K562 (cell line): ENCODE results near the gene TMEM163. TPM values are rescaled to one million over a fixed set of nuclear protein-coding genes. Genes with fewer than 3 reads are reported as not detected.
A peak's percentile ranks its signal among the peaks of the same experiment; 100 is the strongest.

Experiments used
- ETV5 ChIP-seq: sonication (generic); formaldehyde crosslinking; IDR thresholded peaks from 2 replicates; pipeline ENCODE4 v1.4.0; 2020; ENCODE audit warnings: low read depth, mild to moderate bottlenecking, missing genetic modification reagents
- FOSL1 ChIP-seq: fragments of 200-800 bp; sonication (Bioruptor generic); conservative IDR thresholded peaks from 2 replicates; pipeline ENCODE4 v1.6.1; 2016; ENCODE audit warnings: missing genetic modification characterization, missing compliant biosample characterization
- HDAC2 ChIP-seq: fragments of 450-650 bp; IDR thresholded peaks from 2 replicates; pipeline ENCODE4 v1.6.1; 2016; ENCODE audit warnings: mild to moderate bottlenecking
- MAFK ChIP-seq: IDR thresholded peaks from 2 replicates; pipeline ENCODE4 v1.6.1; 2011; ENCODE audit warnings: low read length, improper control_type of control experiment
- MYBL2 ChIP-seq, 2 experiments: fragments of 450-650 bp in 1 of 2; sonication (generic) in 1 of 2; formaldehyde crosslinking in 1 of 2; IDR thresholded peaks; 2 replicates each; pipeline versions ENCODE4 v1.6.1 to v1.8.1; 2017 to 2022; ENCODE audit warnings: borderline replicate concordance in 1 of 2, inconsistent platforms in 1 of 2, low read depth in 1 of 2, mild to moderate bottlenecking in 1 of 2, missing genetic modification reagents in 1 of 2, moderate library complexity in 1 of 2
- NR2C1 ChIP-seq, 2 experiments: fragments of 450-650 bp; IDR thresholded peaks; 2 replicates each; pipeline ENCODE4 v1.6.1; 2017; ENCODE audit warnings: mild to moderate bottlenecking in 2 of 2, antibody characterized with exemption in 1 of 2, inconsistent platforms in 1 of 2, missing compliant biosample characterization in 1 of 2, missing genetic modification characterization in 1 of 2
- RAD21 ChIP-seq, 2 experiments: fragments of 250-450 bp in 1 of 2; fragments of 450-650 bp in 1 of 2; sonication (Bioruptor Pico) in 1 of 2; formaldehyde crosslinking in 1 of 2; IDR thresholded peaks in 1 of 2; conservative IDR thresholded peaks in 1 of 2; 2 replicates each; pipeline versions ENCODE4 v1.4.0 to v1.8.0; 2020 to 2022; ENCODE audit warnings: mild to moderate bottlenecking in 2 of 2, moderate library complexity in 1 of 2
- SMARCE1 ChIP-seq: fragments of 450-650 bp; IDR thresholded peaks from 2 replicates; pipeline ENCODE4 v1.7.1; 2016; ENCODE audit warnings: mild to moderate bottlenecking
- SOX6 ChIP-seq: fragments of 450-650 bp; IDR thresholded peaks from 2 replicates; pipeline ENCODE4 v1.6.1; 2014; ENCODE audit warnings: mild to moderate bottlenecking
- ZBTB8A ChIP-seq: fragments of 450-650 bp; IDR thresholded peaks from 2 replicates; pipeline ENCODE4 v1.6.1; 2018; ENCODE audit warnings: mild to moderate bottlenecking, moderate library complexity; ENCODE audit not compliant: partially characterized antibody
- ZNF263 ChIP-seq: sonication (generic); formaldehyde crosslinking; IDR thresholded peaks from 2 replicates; pipeline ENCODE4 v1.8.0; 2022; ENCODE audit warnings: mild to moderate bottlenecking, missing genetic modification reagents, borderline replicate concordance
- ZNF57 ChIP-seq: fragments of 450-650 bp; formaldehyde crosslinking; IDR thresholded peaks from 2 replicates; pipeline ENCODE4 v1.4.0; 2020; ENCODE audit warnings: mild to moderate bottlenecking, moderate library complexity
- ZNF79 ChIP-seq: fragments of 250-450 bp; sonication (Bioruptor Pico); IDR thresholded peaks from 2 replicates; pipeline ENCODE4 v1.4.0; 2020; ENCODE audit warnings: low read depth, mild to moderate bottlenecking, moderate library complexity
- polyA plus RNA-seq, 8 experiments: library from polyadenylated mRNA; depleted of rRNA in 4 of 8; stranded (reverse) in 5 of 8; unstranded in 3 of 8; fragments of >200 nt; fragmentation: Nextera tagmentation in 2 of 8; fragmentation: Illumina TruSeq in 1 of 8; extraction: Ambion mirVana in 2 of 8; extraction: Trizol in 1 of 8; gene quantifications; 2 replicates each; pipeline versions ENCODE4 v1.2.1 to v1.2.3, GENCODE V29; 2011 to 2014; ENCODE audit warnings: inconsistent platforms in 1 of 8, missing spikeins in 1 of 8
- total RNA-seq, 7 experiments: library from RNA; depleted of rRNA in 6 of 7; stranded (reverse); fragments of >200 nt in 6 of 7; fragmentation: Illumina TruSeq in 2 of 7; extraction: Trizol in 2 of 7; gene quantifications; 2 replicates each; pipeline versions ENCODE4 v1.2.1 to v1.2.3, GENCODE V29; 2011 to 2021; ENCODE audit warnings: low replicate concordance in 1 of 7
- TF ChIP-seq, protein P1 (sequence below), 2 experiments: fragments of 250-450 bp in 1 of 2; fragments of 450-650 bp in 1 of 2; sonication (Bioruptor Pico) in 1 of 2; IDR thresholded peaks; 2 replicates each; pipeline versions ENCODE4 v1.6.1 to v1.8.0; 2016 to 2021; ENCODE audit warnings: mild to moderate bottlenecking in 2 of 2, moderate library complexity in 2 of 2, missing compliant biosample characterization in 1 of 2, missing genetic modification characterization in 1 of 2
- TF ChIP-seq, protein P2 (sequence below): fragments of 450-650 bp; IDR thresholded peaks from 2 replicates; pipeline ENCODE4 v1.6.1; 2016; ENCODE audit warnings: low read depth, mild to moderate bottlenecking, moderate library complexity
- TF ChIP-seq, protein P3 (sequence below), 2 experiments: fragments of 450-650 bp in 1 of 2; sonication (generic) in 1 of 2; formaldehyde crosslinking in 1 of 2; IDR thresholded peaks in 1 of 2; conservative IDR thresholded peaks in 1 of 2; 2 replicates each; pipeline versions ENCODE4 v1.6.1 to v1.8.1; 2016 to 2023; ENCODE audit warnings: mild to moderate bottlenecking in 2 of 2, moderate library complexity in 2 of 2, inconsistent platforms in 1 of 2, missing genetic modification reagents in 1 of 2
- TF ChIP-seq, protein P4 (sequence below), 2 experiments: fragments of 450-650 bp; IDR thresholded peaks; 2 replicates each; pipeline ENCODE4 v1.6.1; 2018; ENCODE audit warnings: mild to moderate bottlenecking in 2 of 2, low read depth in 1 of 2; ENCODE audit not compliant: partially characterized antibody in 2 of 2
- TF ChIP-seq, protein P5 (sequence below): fragments of 200-800 bp; sonication (Bioruptor generic); IDR thresholded peaks from 2 replicates; pipeline ENCODE4 v1.6.1; 2017; ENCODE audit warnings: missing genetic modification characterization, missing compliant biosample characterization

Gene TMEM163
- total and polyA plus RNA-seq, 9 of the 15 experiments (the other 6 are each of a cell fraction or from before 2014, with no cell fraction given), result 0.04 to 0.68 (median 0.16) TPM; not detected in 3

DNA sequence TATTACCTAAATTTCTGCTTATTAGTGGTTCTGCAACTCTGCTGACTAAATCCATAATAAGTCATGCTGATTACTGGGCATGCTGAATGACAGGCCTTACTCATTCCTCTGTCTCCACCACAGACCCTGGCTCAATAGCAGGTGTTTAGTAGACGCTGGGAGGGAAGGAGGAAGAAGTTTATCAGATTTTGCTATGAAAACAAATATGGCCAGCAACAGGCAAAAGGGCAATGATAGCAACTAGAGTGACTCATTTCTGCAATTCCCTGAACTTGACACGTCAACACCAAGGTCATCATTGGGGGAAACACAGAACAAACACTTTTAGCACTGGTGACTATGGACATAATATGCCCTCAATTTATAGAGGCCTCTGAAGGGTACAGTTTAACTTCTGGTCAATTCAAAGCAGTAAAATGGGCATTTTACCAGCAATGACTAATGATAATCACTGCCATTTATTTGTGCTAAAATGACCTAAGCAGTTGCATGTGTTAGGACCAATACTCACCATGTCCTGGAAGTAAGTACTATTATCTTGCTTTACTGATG, 35.2 kb downstream of the TMEM163 start (continued):
- TF ChIP-seq MYBL2 (IDR thresholded peaks at IDR 0.05; ENCODE audit: low read depth) (no peak), MYBL2 (CRISPR knock-in tag; IDR thresholded peaks at IDR 0.05; ENCODE audit: borderline replicate concordance) (no peak), SMARCE1 (peak; percentile 85; the same call in 1 of the 2 replicates), ZNF79 (CRISPR knock-in tag) (no peak), MAFK (peak; percentile 65), HDAC2 (peak; percentile 32; the same call in 1 of the 2 replicates), SOX6 (peak; percentile 70), ETV5 (CRISPR knock-in tag) (0 out of 2 replicates have a peak, but pooled peaks have one; percentile 31), ZBTB8A (no peak), ZNF263 (CRISPR knock-in tag) (peak; percentile 22; the same call in 1 of the 2 replicates), RAD21 (CRISPR knock-in tag; conservative IDR thresholded peaks at IDR 0.05 in 1 of 2, IDR thresholded peaks at IDR 0.05 in 1 of 2) (peak in 1 of 2 experiments; percentile 23; a peak in 1 of 4 replicates), FOSL1 (tag) (peak; percentile 100), ZNF57 (CRISPR knock-in tag) (no peak), NR2C1 (IDR thresholded peaks at IDR 0.05) (no peak; the same call in 1 of the 2 replicates), NR2C1 (tag; IDR thresholded peaks at IDR 0.05) (peak; percentile 87)
- TF ChIP-seq, protein P1, sequence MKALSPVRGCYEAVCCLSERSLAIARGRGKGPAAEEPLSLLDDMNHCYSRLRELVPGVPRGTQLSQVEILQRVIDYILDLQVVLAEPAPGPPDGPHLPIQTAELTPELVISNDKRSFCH (CRISPR knock-in tag; IDR thresholded peaks at IDR 0.05), result no peak
- TF ChIP-seq, protein P1 (tag; IDR thresholded peaks at IDR 0.05), result peak; percentile 88
- TF ChIP-seq, protein P2, sequence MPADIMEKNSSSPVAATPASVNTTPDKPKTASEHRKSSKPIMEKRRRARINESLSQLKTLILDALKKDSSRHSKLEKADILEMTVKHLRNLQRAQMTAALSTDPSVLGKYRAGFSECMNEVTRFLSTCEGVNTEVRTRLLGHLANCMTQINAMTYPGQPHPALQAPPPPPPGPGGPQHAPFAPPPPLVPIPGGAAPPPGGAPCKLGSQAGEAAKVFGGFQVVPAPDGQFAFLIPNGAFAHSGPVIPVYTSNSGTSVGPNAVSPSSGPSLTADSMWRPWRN, result peak; percentile 70
- TF ChIP-seq, protein P3, sequence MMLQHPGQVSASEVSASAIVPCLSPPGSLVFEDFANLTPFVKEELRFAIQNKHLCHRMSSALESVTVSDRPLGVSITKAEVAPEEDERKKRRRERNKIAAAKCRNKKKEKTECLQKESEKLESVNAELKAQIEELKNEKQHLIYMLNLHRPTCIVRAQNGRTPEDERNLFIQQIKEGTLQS (IDR thresholded peaks at IDR 0.05), result peak; percentile 92
- TF ChIP-seq, protein P3 (CRISPR knock-in tag; conservative IDR thresholded peaks at IDR 0.05), result peak; percentile 92
- TF ChIP-seq, protein P4, sequence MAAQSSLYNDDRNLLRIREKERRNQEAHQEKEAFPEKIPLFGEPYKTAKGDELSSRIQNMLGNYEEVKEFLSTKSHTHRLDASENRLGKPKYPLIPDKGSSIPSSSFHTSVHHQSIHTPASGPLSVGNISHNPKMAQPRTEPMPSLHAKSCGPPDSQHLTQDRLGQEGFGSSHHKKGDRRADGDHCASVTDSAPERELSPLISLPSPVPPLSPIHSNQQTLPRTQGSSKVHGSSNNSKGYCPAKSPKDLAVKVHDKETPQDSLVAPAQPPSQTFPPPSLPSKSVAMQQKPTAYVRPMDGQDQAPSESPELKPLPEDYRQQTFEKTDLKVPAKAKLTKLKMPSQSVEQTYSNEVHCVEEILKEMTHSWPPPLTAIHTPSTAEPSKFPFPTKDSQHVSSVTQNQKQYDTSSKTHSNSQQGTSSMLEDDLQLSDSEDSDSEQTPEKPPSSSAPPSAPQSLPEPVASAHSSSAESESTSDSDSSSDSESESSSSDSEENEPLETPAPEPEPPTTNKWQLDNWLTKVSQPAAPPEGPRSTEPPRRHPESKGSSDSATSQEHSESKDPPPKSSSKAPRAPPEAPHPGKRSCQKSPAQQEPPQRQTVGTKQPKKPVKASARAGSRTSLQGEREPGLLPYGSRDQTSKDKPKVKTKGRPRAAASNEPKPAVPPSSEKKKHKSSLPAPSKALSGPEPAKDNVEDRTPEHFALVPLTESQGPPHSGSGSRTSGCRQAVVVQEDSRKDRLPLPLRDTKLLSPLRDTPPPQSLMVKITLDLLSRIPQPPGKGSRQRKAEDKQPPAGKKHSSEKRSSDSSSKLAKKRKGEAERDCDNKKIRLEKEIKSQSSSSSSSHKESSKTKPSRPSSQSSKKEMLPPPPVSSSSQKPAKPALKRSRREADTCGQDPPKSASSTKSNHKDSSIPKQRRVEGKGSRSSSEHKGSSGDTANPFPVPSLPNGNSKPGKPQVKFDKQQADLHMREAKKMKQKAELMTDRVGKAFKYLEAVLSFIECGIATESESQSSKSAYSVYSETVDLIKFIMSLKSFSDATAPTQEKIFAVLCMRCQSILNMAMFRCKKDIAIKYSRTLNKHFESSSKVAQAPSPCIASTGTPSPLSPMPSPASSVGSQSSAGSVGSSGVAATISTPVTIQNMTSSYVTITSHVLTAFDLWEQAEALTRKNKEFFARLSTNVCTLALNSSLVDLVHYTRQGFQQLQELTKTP (IDR thresholded peaks at IDR 0.05; ENCODE audit: low read depth in 1 of 2, partially characterized antibody in 2 of 2), result peak; percentile 29 to 87
- TF ChIP-seq, protein P5, sequence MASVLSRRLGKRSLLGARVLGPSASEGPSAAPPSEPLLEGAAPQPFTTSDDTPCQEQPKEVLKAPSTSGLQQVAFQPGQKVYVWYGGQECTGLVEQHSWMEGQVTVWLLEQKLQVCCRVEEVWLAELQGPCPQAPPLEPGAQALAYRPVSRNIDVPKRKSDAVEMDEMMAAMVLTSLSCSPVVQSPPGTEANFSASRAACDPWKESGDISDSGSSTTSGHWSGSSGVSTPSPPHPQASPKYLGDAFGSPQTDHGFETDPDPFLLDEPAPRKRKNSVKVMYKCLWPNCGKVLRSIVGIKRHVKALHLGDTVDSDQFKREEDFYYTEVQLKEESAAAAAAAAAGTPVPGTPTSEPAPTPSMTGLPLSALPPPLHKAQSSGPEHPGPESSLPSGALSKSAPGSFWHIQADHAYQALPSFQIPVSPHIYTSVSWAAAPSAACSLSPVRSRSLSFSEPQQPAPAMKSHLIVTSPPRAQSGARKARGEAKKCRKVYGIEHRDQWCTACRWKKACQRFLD, result peak; percentile 50; the same call in 1 of the 2 replicates
